GM19467 (cell line): Measurements from ENCODE around the gene CC2D1B.

ENCODE experiments used
- ATAC-seq: cut with Tn5 transposase; IDR thresholded peaks from one replicate; pipeline ENCODE4 v1.9.1; 2021; ENCODE audit warnings: mild to moderate bottlenecking, moderate library complexity; ENCODE audit not compliant: unreplicated experiment

The CC2D1B gene

DNA sequence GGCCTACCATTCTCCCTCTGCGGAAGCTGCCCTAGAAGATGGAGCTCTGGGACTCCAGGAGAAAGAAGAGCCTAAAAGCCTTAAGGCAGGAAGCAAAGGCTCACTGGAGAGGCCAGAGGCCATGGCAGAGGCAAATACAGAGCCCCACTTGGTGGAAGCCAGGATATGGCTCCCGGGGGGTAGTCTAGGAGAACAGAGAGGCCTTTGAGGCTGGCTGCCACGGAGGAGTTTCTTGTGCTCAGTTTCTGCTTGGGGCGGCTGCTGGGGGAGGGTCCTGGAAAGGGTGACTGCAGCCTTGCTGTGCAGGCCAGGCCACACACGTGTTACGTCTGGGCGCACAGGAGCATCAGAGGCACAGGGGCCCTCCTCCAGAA lies 5.4 kb downstream of the CC2D1B start:
- no peak for ATAC-seq

- no peak for ATAC-seq
Measured at GRCh38 chr1:52359676-52360594, 6.1 kb downstream of the CC2D1B start.

GRCh38 chr1:52358851-52359497 lies 7.0 kb downstream of the CC2D1B start:
- no peak for ATAC-seq

DNA sequence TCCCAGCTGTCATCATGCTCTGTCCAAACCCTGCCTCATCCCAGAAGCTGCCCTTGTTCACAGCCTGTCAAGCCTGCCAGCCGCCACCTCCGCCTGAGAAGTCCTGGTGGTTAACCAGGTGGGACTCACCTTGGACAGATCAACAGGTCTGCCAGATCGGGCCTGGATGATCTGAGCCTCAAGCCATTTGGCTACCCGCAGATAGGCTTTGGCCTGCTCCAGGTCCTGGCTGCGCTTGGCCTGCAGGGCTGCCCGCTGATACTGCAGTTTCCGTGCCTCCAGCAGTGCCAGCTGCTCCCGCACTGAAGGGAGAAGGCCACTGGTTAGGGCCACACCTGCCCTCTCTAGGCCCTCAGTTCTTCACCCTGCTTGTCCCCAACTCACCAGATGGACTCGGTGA lies 8.6 kb downstream of the CC2D1B start:
- ATAC-seq = no peak

DNA sequence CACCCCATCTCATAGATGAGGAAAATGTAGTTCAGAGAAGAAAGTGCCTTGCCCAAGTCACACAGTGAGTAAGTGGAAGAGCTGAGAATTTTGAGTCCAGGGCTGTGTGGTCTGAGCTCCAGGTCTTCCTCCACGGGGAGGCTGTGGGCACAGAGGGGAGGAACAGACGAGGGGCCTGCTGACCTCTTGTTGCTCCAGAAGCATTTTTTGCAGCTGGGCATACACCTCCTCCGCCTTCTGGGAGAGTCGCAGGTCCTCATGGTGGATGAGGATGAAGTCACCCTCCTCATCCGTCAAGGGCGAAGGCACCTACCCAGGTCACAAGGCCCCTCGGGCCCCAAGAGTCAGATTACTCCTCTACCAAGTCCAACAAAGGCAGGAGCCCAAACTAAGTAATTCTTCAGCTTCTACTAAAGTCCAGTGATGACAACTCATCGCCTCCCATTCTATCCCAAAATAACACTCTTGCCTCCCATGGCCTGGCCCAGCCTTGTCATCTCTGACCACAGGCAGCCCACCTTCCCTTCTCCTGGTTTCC lies 9.1 kb downstream of the CC2D1B start:
- no peak for ATAC-seq

DNA sequence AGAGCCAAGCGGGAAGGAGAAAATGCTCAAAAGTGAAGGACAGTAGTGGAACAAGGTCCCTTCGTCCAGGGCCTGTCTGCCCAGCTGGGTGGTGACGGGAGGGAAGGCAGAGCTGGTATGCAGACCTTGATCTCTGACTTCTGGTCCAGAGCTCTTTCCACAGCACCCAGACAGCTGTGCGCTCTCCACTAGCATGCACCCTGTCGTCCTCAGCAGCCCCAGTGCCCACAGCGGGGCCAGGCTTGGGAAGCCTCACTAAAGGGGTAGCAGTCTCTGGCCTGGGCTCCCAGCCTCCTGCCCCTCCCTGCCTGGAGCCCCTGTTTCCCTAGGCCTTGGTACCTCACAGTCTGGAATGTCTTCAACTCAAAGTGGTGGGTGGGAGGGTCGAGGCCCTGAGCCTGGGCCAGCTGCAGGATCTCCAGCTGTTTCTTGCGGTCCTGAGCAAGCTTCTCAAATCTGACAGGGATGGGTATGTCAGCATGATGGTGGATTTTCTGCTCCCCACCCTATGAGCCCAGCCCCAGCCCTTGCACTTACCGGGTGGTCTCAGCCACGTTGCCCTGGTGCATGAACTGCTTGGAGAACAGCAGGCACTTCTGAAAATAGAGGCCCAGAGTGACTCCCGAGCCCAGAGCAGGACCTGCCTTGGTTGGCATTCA lies 10.0 kb downstream of the CC2D1B start:
- ATAC-seq = no peak

DNA sequence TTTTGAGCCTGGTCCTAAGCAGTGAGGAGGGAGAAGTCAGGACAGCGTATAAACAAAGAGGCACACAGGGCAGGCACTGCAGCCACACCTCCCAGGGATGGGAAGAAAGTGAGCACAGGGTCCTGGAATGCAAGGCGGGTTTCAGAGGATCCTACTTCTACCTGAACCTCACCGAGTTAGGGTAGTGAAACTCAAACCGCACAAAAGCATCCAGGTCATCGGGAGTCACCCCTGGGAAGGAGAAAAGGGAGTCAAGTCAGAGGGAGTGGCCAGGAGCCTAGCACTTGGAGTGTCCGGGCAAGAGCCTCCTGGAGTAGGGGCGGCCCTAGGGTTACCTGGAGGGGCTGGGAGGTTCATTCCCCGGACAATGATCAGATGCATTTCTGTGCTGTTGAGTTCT lies 10.6 kb downstream of the CC2D1B start:
- ATAC-seq = no peak

- ATAC-seq = no peak
Measured at GRCh38 chr1:52352690-52353089, 13.3 kb downstream of the CC2D1B start.

GRCh38 chr1:52348704-52349300 lies 17.2 kb downstream of the CC2D1B start:
- no peak for ATAC-seq

GRCh38 chr1:52346653-52347052 lies 19.4 kb downstream of the CC2D1B start:
- ATAC-seq = no peak

DNA sequence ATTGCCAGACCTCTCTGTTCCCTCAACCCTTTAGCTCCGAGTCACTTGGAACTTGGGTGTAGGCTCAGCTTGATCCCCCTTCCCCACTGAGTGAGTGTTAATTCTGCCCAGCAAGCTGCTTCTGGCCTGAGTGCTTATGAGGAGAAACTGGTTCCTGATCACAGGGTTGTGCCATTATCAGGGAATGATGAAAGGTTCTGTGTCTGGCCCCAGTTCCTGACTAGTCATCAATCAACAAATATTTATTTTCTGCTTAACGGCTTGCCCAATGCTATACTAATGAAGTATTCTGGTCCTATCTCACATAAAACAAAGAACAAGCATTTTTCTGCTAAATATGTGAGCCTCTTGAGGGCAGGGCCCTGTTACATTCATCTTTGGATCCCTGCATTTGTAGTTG lies 20.8 kb downstream of the CC2D1B start:
- no peak for ATAC-seq

DNA sequence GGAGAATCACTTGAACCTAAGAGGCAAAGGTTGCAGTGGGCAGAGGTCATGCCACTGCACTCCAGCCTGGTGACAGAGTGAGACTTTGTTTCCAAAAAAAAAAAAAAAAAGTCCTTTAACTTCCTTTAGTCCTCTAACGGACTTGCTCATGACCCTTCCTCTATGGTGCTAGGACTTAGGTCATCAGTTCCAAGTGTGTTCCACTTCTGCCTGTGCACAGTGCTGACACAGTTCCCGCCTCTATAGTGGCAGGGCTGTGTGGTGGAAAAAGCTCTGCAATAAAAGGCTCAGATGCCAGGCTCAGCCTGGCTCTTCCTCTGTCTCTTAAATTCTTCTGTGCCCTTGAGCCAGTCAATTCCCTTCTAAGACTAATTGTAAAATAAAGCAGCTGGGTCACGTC lies 22.0 kb downstream of the CC2D1B start:
- no peak for ATAC-seq

GRCh38 chr1:52341655-52342260 lies 24.2 kb downstream of the CC2D1B start:
- ATAC-seq = no peak

DNA sequence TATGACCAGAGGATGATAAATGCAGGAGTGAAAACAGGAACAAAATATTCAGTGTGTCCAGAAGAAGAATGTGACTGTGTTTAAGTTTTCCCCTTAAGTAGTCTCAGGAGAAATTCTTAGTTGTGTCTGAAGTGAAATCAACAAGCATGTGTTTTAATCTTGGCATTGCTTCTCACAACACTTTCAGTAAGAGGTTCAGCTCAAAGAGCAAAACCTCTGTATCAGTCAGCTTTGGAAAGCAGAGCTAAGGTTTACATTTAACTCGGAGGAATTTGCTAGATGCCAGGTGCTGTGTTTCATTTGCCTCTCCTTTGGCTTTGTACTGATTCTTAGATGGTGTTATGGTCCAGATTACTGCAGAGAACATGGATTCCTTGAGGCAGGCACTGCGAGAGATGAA lies 28.6 kb downstream of the CC2D1B start:
- no peak for ATAC-seq

DNA sequence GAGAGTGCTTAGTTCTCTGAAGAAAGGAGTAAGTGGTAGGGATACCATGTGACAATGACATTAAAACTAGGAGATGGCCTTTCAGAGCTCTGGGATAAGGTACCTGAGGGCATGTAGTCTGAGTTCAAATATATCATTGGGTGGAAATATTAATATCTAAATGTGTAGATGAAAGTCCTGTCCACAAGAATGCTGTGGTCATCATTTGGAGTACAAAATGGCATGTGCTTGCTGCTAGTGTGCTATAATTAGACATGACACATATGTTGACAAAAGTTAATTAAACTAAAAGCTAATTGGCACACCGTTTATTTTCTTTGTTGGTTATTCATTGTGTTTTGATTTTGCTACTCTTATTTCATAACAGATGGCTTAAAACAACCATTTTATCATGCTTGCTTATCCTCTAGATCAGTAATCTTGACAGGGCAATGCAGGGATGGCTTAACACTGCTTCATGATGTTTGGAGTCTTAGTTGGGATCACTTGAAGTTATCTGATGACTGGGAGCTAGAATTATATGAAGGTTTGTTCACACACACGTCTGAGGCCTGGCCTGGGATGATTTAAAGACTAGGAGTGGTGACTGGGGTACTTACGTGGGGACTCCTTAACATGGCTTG lies 31.0 kb downstream of the CC2D1B start:
- ATAC-seq = no peak

DNA sequence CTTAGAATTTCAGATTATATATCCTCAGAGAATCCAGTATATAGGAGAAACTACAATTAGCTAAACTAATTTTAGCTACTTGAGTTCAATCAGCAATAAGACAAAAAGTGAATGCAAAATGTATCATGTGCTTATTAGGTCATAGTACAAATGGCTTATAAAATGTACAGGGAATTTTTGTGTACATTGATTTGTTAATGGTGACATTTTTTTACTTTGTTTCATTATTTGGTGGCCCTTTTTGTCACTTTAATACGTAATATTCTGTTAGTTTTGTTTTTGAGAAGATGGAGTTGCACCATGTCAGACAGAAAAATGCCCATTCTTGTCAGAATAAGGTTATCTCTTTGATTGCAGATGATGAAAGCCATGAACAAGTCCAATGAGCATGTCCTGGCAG lies 33.6 kb downstream of the CC2D1B start:
- ATAC-seq = no peak

GRCh38 chr1:52328615-52329014 lies 37.4 kb downstream of the CC2D1B start:
- ATAC-seq = no peak

DNA sequence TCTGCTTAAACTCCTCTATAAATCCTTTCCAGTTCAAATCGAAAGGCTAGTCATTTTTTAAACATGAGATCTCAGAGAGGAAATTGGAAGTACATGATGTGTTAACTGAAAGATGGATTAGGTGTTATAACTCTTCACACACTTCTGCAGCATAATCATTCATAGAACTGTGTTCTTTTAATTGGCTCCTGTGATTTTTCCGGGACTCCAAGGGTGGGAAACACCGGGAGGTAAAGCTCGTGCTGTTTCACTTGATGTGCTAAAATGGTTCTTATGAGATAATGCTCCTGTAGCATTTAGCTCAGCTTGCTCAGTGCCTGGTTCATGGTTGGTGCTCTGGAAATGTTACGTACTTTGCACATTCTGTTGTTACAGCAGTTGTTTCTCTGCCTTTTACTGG lies 40.2 kb downstream of the CC2D1B start:
- no peak for ATAC-seq

DNA sequence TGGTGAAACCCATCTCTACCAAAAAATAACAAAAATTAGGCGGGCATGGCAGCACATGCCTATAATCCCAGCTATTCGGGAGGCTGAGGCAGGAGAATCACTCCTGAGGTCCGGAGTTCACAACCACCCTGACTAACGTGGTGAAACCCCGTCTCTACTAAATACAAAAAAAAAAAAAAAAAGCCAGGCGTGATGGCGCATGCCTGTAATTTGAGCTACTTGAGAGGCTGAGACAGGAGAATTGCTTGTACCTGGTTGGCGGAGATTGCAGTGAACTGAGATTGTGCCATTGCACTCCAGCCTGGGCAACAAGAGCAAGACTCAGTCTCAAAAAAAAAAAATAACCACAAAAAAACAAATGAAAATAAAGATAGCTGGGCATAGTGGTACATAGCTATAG lies 42.3 kb downstream of the CC2D1B start:
- ATAC-seq = no peak

- ATAC-seq = no peak
Measured at GRCh38 chr1:52321061-52321460, 44.9 kb downstream of the CC2D1B start.
